ENCODE results near the gene GZMM.
A peak's percentile ranks its signal among the peaks of the same experiment; 100 is the strongest.

GZMM gene

DNA sequence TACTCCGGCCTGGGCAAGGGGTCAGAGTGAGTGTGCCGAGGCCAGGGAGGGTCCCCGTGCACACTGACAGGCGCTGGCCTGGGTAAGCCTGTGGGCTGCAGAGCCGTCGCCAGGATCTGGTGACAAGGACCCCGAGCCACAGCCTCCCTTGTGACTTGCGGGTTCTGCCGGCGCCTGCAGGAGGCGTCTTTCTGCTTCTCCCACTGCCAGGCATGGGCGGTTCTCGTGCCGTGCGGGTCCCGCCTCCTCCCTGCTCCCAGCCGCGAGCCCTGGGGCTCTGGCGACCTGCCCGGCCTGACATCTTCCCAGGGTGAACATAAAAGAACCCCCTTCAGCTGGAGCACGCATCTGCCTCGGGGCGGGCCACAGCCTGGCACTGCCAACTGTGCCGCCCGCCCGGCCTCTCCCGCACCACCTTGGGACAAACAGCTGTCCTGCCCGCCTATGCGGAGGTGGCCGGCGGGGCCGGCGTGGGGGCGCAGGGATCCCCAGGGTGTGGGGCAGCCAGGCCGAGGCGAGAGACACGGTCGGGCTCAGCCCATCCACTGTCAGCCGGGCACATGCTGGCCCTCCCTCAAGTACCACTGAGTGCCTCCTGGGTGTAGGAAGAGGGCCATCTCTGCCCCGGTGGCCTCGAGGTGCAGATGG is 44.4 kb downstream of the GZMM start:
- TF ChIP-seq, protein P1, sequence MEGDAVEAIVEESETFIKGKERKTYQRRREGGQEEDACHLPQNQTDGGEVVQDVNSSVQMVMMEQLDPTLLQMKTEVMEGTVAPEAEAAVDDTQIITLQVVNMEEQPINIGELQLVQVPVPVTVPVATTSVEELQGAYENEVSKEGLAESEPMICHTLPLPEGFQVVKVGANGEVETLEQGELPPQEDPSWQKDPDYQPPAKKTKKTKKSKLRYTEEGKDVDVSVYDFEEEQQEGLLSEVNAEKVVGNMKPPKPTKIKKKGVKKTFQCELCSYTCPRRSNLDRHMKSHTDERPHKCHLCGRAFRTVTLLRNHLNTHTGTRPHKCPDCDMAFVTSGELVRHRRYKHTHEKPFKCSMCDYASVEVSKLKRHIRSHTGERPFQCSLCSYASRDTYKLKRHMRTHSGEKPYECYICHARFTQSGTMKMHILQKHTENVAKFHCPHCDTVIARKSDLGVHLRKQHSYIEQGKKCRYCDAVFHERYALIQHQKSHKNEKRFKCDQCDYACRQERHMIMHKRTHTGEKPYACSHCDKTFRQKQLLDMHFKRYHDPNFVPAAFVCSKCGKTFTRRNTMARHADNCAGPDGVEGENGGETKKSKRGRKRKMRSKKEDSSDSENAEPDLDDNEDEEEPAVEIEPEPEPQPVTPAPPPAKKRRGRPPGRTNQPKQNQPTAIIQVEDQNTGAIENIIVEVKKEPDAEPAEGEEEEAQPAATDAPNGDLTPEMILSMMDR (IDR thresholded peaks at IDR 0.05; ENCODE audit: low read depth, low read length, missing control alignments), result peak; percentile 71
- DNase-seq (ENCODE audit: low read depth), result peak; percentile 55
- in situ Hi-C loops (cut with HindIII; ENCODE audit: low sequenced_read_pairs), result no loop called here
- no peak overlapping the region for H3K4me3 ChIP-seq (ENCODE audit: low read depth, low read length)

DNA sequence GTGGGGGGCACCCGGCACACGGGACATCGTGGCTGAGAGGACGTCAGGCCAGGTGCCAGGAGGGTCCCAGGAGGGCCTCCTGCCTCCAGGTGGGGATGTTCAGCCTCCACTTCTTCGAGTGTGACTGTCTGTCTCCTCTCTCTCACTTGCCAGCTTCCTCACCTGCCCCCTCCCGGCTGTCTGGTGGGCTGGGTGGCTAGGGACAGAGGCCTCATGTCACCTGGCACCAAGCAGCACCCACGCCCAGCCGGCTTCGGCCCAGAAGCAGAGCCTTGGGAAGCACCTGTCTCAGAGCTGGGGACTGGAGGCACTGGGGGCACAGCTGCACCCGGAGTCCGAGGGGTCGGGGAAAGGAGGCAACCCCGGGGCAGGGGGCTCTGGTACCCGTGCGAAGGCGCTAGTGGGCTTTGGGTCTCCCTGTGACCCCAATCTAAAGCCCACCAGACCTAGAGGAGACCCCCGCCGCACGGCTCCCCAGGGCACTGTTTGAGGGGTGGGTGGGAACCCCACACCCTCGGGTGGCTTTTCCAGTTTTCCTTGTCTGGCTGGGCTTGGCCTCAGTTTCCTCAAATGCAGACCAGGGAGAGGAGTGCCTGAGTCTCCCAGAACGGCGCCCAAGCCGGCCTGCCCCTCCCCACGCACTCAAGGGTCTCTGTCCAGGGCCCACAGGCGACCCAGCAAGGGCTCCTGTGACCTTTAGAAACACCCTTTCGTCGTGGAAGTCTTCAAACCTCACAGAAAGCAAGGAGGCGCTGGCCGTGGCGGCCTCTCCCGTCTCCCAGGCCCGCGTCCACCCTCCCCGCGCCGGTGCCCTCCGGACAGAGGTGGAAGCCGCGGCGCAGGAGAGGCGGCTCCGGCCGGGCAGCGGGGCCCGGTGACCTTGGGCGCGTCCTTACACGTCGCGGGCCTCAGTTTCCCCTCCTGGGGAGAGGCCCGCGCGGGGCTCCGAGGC is 45.2 kb downstream of the GZMM start:
- DNase-seq (ENCODE audit: low read depth), result no peak
- H3K4me3 ChIP-seq (ENCODE audit: low read depth, low read length), result peak overlapping the region; percentile 16
- TF ChIP-seq, protein P1 (IDR thresholded peaks at IDR 0.05; ENCODE audit: low read depth, low read length, missing control alignments), result no peak
- in situ Hi-C loops (cut with HindIII; ENCODE audit: low sequenced_read_pairs), result no loop called here

DNA sequence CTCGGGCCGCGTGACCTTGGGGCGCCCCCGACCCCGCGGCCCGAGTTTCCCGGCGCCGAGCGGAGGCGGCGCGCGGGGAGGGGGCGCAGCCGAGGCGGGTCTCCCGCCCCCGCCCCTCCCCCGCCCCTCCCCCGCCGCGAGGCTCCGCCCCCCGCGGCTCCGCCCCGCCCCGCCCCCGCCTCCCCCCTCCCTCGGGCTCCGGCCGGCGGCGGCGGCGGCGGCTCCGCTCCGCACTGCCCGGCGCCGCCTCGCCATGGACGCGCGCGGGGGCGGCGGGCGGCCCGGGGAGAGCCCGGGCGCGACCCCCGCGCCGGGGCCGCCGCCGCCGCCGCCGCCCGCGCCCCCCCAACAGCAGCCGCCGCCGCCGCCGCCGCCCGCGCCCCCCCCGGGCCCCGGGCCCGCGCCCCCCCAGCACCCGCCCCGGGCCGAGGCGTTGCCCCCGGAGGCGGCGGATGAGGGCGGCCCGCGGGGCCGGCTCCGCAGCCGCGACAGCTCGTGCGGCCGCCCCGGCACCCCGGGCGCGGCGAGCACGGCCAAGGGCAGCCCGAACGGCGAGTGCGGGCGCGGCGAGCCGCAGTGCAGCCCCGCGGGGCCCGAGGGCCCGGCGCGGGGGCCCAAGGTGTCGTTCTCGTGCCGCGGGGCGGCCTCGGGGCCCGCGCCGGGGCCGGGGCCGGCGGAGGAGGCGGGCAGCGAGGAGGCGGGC is 46.0 kb downstream of the GZMM start, which contains the start of gene HCN2:
Gene HCN2, plus strand, starts transcription at position 189 of the 703 bp plus-strand sequence. Its CDS starts 65 bp downstream, at position 254.
- no peak for DNase-seq (ENCODE audit: low read depth)
- H3K4me3 ChIP-seq (ENCODE audit: low read depth, low read length), result peak within 1 kb of the TSS; percentile 34
- in situ Hi-C loops (cut with HindIII; ENCODE audit: low sequenced_read_pairs), result no loop called here
- TF ChIP-seq, protein P1 (IDR thresholded peaks at IDR 0.05; ENCODE audit: low read depth, low read length, missing control alignments), result no peak

DNA sequence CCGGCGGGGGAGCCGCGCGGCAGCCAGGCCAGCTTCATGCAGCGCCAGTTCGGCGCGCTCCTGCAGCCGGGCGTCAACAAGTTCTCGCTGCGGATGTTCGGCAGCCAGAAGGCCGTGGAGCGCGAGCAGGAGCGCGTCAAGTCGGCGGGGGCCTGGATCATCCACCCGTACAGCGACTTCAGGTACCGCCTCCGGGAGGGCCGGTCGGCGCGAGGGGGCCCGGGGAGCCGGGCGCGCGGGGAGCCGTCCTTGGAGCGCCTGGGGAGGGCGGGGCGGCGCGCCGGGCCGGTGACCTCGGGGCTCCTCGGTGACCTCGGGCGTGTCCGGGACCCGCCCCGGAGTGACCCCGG is 46.5 kb downstream of the GZMM start:
- no peak for DNase-seq (ENCODE audit: low read depth)
- TF ChIP-seq, protein P1 (IDR thresholded peaks at IDR 0.05; ENCODE audit: low read depth, low read length, missing control alignments), result no peak
- in situ Hi-C loops (cut with HindIII; ENCODE audit: low sequenced_read_pairs), result no loop called here
- H3K4me3 ChIP-seq (ENCODE audit: low read depth, low read length), result peak overlapping the region; percentile 34

DNA sequence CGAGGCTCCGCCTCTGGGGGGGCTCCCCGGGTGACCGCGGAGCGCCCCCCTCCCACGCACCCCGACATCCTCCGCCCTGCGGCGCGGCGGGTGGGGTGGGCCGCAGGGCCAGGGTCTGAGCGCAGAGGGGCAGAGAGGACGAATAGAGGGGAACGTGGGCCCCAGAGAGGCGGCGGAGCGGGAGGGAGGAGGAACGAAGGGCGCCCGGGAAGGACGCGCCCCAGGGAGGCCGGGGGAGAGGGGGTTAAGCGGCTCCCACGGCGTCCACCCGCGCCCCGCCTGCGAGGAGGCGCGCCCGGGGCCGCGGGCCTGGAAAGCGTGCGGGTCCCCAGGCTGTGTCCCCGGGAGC is 46.9 kb downstream of the GZMM start:
- TF ChIP-seq, protein P1 (IDR thresholded peaks at IDR 0.05; ENCODE audit: low read depth, low read length, missing control alignments), result no peak
- no peak for DNase-seq (ENCODE audit: low read depth)
- H3K4me3 ChIP-seq (ENCODE audit: low read depth, low read length), result peak overlapping the region; percentile 34
- in situ Hi-C loops (cut with HindIII; ENCODE audit: low sequenced_read_pairs), result no loop called here
